Testis (tissue), 2 donors: ENCODE measurements around the gene CPD.

Experiments used
- CTCF ChIP-seq, 3 experiments: fragments of 450-650 bp in 2 of 3; fragments of 200-600 bp in 1 of 3; sonication (generic) in 1 of 3; IDR thresholded peaks; one replicate each; pipeline ENCODE4 v1.5.1; 2016 to 2019; ENCODE audit warnings: antibody characterized with exemption in 3 of 3, mild to moderate bottlenecking in 2 of 3, moderate library complexity in 1 of 3
- POLR2A ChIP-seq: fragments of 450-650 bp; IDR thresholded peaks from one replicate; pipeline ENCODE4 v1.6.1; 2017; ENCODE audit warnings: antibody characterized with exemption, mild to moderate bottlenecking, moderate library complexity

- TF ChIP-seq POLR2A (no peak), CTCF (IDR thresholded peaks at IDR 0.05) (no peak)
Observed at GRCh38 chr17:30351735-30352134, 27.0 kb upstream of the CPD start.
